GM12878 (cell line): ENCODE results near the gene RBM19. TPM values are rescaled to one million over a fixed set of nuclear protein-coding genes. Genes with fewer than 3 reads are reported as not detected.
A peak's percentile ranks its signal among the peaks of the same experiment; 100 is the strongest.

ENCODE experiments used
- SMAD5 ChIP-seq: IDR thresholded peaks from 2 replicates; pipeline ENCODE4 v1.6.1; 2016; ENCODE audit warnings: antibody characterized with exemption, low read depth
- SPI1 ChIP-seq: IDR thresholded peaks from 2 replicates; pipeline ENCODE4 v1.6.1; 2011; ENCODE audit warnings: low read depth, mild to moderate bottlenecking, low read length, moderate library complexity, borderline replicate concordance; ENCODE audit not compliant: insufficient read depth
- polyA plus RNA-seq, 11 experiments: library from polyadenylated mRNA; depleted of rRNA in 4 of 11; unstranded in 6 of 11; stranded (reverse) in 5 of 11; fragments of >200 nt; fragmentation: Nextera tagmentation in 4 of 11; fragmentation: Illumina TruSeq in 1 of 11; extraction: Ambion mirVana in 4 of 11; extraction: Trizol in 1 of 11; gene quantifications; 1 replicate in 1 of 11; 2 replicates in 10 of 11; pipeline versions ENCODE4 v1.2.1 to v1.2.3, GENCODE V29; 2011 to 2016; ENCODE audit warnings: inconsistent platforms in 2 of 11, missing spikeins in 2 of 11, low read depth in 1 of 11
- total RNA-seq, 4 experiments: library from RNA; depleted of rRNA in 3 of 4; stranded (reverse); fragments of >200 nt in 3 of 4; fragmentation: Illumina TruSeq in 1 of 4; extraction: Trizol in 1 of 4; gene quantifications; 2 replicates each; pipeline versions ENCODE4 v1.2.1 to v1.2.3, GENCODE V29; 2013 to 2021
- TF ChIP-seq, protein P1 (sequence below): fragments of 450-650 bp; IDR thresholded peaks from 2 replicates; pipeline ENCODE4 v1.6.1; 2016; ENCODE audit warnings: mild to moderate bottlenecking
- TF ChIP-seq, protein P2 (sequence below): fragments of 450-650 bp; IDR thresholded peaks from 2 replicates; pipeline ENCODE4 v1.6.1; 2017; ENCODE audit warnings: mild to moderate bottlenecking, moderate library complexity

RBM19 gene
- total and polyA plus RNA-seq, 10 of the 15 experiments (the other 5 are each of a cell fraction or from before 2014, with no cell fraction given): 4.2 to 42.9 (median 28.4) TPM

DNA sequence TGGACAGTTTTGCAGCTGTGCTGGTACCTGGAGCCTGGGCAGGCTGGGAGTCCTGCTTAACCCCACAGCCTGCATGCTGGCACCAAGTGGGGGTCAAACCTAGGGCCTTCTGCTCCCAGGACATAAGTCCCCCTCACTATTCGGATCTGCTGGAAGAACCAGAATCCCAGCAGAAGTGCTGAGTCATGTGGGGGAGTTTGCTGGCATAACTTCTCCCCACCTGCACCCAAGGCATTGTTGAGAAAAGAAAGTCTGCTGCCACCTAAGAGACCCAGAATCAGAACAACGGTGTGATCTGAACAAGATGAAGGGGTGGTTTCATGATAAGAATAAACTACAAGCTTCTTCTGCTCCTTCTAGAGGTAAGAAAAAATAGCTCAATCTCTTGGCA lies 102.7 kb downstream of the RBM19 start (continued):
- TF ChIP-seq, protein P1, sequence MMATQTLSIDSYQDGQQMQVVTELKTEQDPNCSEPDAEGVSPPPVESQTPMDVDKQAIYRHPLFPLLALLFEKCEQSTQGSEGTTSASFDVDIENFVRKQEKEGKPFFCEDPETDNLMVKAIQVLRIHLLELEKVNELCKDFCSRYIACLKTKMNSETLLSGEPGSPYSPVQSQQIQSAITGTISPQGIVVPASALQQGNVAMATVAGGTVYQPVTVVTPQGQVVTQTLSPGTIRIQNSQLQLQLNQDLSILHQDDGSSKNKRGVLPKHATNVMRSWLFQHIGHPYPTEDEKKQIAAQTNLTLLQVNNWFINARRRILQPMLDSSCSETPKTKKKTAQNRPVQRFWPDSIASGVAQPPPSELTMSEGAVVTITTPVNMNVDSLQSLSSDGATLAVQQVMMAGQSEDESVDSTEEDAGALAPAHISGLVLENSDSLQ: no peak
- TF ChIP-seq, protein P2, sequence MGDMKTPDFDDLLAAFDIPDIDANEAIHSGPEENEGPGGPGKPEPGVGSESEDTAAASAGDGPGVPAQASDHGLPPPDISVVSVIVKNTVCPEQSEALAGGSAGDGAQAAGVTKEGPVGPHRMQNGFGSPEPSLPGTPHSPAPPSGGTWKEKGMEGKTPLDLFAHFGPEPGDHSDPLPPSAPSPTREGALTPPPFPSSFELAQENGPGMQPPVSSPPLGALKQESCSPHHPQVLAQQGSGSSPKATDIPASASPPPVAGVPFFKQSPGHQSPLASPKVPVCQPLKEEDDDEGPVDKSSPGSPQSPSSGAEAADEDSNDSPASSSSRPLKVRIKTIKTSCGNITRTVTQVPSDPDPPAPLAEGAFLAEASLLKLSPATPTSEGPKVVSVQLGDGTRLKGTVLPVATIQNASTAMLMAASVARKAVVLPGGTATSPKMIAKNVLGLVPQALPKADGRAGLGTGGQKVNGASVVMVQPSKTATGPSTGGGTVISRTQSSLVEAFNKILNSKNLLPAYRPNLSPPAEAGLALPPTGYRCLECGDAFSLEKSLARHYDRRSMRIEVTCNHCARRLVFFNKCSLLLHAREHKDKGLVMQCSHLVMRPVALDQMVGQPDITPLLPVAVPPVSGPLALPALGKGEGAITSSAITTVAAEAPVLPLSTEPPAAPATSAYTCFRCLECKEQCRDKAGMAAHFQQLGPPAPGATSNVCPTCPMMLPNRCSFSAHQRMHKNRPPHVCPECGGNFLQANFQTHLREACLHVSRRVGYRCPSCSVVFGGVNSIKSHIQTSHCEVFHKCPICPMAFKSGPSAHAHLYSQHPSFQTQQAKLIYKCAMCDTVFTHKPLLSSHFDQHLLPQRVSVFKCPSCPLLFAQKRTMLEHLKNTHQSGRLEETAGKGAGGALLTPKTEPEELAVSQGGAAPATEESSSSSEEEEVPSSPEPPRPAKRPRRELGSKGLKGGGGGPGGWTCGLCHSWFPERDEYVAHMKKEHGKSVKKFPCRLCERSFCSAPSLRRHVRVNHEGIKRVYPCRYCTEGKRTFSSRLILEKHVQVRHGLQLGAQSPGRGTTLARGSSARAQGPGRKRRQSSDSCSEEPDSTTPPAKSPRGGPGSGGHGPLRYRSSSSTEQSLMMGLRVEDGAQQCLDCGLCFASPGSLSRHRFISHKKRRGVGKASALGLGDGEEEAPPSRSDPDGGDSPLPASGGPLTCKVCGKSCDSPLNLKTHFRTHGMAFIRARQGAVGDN: 0 out of 2 replicates have a peak, but pooled peaks have one; percentile 5
- no peak for TF ChIP-seq SPI1
- TF ChIP-seq SMAD5: no peak
